Measurements from ENCODE around the gene NPFFR2.
"Not testable (repeated sequence)": the region's sequence is repeated elsewhere in the genome, so short reads cannot be mapped to it uniquely, and the experiment has no call there.

Gene NPFFR2

GRCh38 chr4:72031868-72032608 lies at the start of gene NPFFR2:
Gene NPFFR2, plus strand, starts transcription at chr4:72032000. Its CDS starts 96,592 bp downstream, at chr4:72128592.
- DNase-seq = no peak

- DNase-seq = no peak
Measured at GRCh38 chr4:71992571-71993312, 39.1 kb upstream of the NPFFR2 start.

GRCh38 chr4:71994559-71994958 lies 37.2 kb upstream of the NPFFR2 start:
- no peak for DNase-seq

GRCh38 chr4:71995297-71995696 lies 36.5 kb upstream of the NPFFR2 start:
- DNase-seq = no peak

- no peak for DNase-seq
Measured at GRCh38 chr4:72006586-72006985, 25.2 kb upstream of the NPFFR2 start.

GRCh38 chr4:72011906-72012305 lies 19.9 kb upstream of the NPFFR2 start:
- no peak for DNase-seq

GRCh38 chr4:72016011-72016410 lies 15.8 kb upstream of the NPFFR2 start:
- DNase-seq = no peak

- no peak for DNase-seq
Measured at GRCh38 chr4:72019688-72020087, 12.1 kb upstream of the NPFFR2 start.

- DNase-seq = no peak
Measured at GRCh38 chr4:72022553-72022952, 9.2 kb upstream of the NPFFR2 start.

GRCh38 chr4:72055566-72055965 lies 23.8 kb downstream of the NPFFR2 start:
- no peak for DNase-seq

- no peak for DNase-seq
Measured at GRCh38 chr4:72063726-72064125, 31.9 kb downstream of the NPFFR2 start.

- no peak for DNase-seq
Measured at GRCh38 chr4:72067051-72067450, 35.3 kb downstream of the NPFFR2 start.

- DNase-seq = no peak
Measured at GRCh38 chr4:72073816-72074215, 42.0 kb downstream of the NPFFR2 start.

- no peak for DNase-seq
Measured at GRCh38 chr4:72076562-72076961, 44.8 kb downstream of the NPFFR2 start.

- no peak for DNase-seq
Measured at GRCh38 chr4:72077346-72077745, 45.5 kb downstream of the NPFFR2 start.

- DNase-seq = no peak
Measured at GRCh38 chr4:72084587-72085011, 52.8 kb downstream of the NPFFR2 start.

GRCh38 chr4:72090606-72091005 lies 58.8 kb downstream of the NPFFR2 start:
- not testable (repeated sequence) for DNase-seq

- DNase-seq = no peak
Measured at GRCh38 chr4:72094059-72094797, 62.4 kb downstream of the NPFFR2 start.

GRCh38 chr4:72107456-72107855 lies 75.7 kb downstream of the NPFFR2 start:
- no peak for DNase-seq

GRCh38 chr4:72109364-72109763 lies 77.6 kb downstream of the NPFFR2 start:
- no peak for DNase-seq

- DNase-seq = no peak
Measured at GRCh38 chr4:72109959-72110497, 78.2 kb downstream of the NPFFR2 start.

GRCh38 chr4:72110886-72111285 lies 79.1 kb downstream of the NPFFR2 start:
- DNase-seq = no peak

- no peak for DNase-seq
Measured at GRCh38 chr4:72111863-72112262, 80.1 kb downstream of the NPFFR2 start.

Measured in activated T-cell treated with anti-CD3 and anti-CD28 coated beads for 4 hours (primary cell).